Amniotic stem cell (primary cell): ENCODE data around the gene PDXP.

ENCODE experiments used
- DNase-seq: peaks from one replicate; lab custom pipeline; 2025; lab: John Stamatoyannopoulos, UW

Gene PDXP

GRCh38 chr22:37628830-37629229 is 29.7 kb upstream of the PDXP start:
- no peak for DNase-seq

- DNase-seq, result no peak
Measured at GRCh38 chr22:37629928-37630327, 28.6 kb upstream of the PDXP start.

- no peak for DNase-seq
Measured at GRCh38 chr22:37630839-37631435, 27.6 kb upstream of the PDXP start.

- DNase-seq, result no peak
Measured at GRCh38 chr22:37631448-37632173, 26.9 kb upstream of the PDXP start.

GRCh38 chr22:37632174-37633088 is 26.1 kb upstream of the PDXP start:
- DNase-seq, result no peak

- DNase-seq, result no peak
Measured at GRCh38 chr22:37633089-37633624, 25.4 kb upstream of the PDXP start.

- peak; percentile 53 for DNase-seq
Measured at GRCh38 chr22:37633625-37634416, 24.7 kb upstream of the PDXP start.

GRCh38 chr22:37634417-37634924 is 24.1 kb upstream of the PDXP start:
- DNase-seq, result no peak

- no peak for DNase-seq
Measured at GRCh38 chr22:37635157-37635556, 23.4 kb upstream of the PDXP start.

GRCh38 chr22:37636186-37636948 is 22.2 kb upstream of the PDXP start:
- DNase-seq, result no peak

- DNase-seq, result no peak
Measured at GRCh38 chr22:37636949-37637273, 21.6 kb upstream of the PDXP start.

- no peak for DNase-seq
Measured at GRCh38 chr22:37638391-37639069, 20.0 kb upstream of the PDXP start.

- DNase-seq, result no peak
Measured at GRCh38 chr22:37639070-37639760, 19.3 kb upstream of the PDXP start, which contains the start of gene SH3BP1. SH3BP1 (plus strand) TSS chr22:37639669; CDS start chr22:37639788, 119 bp downstream.

GRCh38 chr22:37639771-37640590 is 18.5 kb upstream of the PDXP start:
- DNase-seq, result no peak

- no peak for DNase-seq
Measured at GRCh38 chr22:37640591-37641560, 17.6 kb upstream of the PDXP start.

- DNase-seq, result no peak
Measured at GRCh38 chr22:37641561-37641949, 17.0 kb upstream of the PDXP start.

GRCh38 chr22:37643225-37643847 is 15.2 kb upstream of the PDXP start:
- DNase-seq, result peak; percentile 15
